ENCODE data around the gene RAB17.
"Not testable (repeated sequence)": the region's sequence is repeated elsewhere in the genome, so short reads cannot be mapped to it uniquely, and the experiment has no call there.

RAB17 gene

GRCh38 chr2:237597196-237598145 is 6.9 kb upstream of the RAB17 start:
- DNase-seq, result no peak

- no peak for DNase-seq
Observed at GRCh38 chr2:237596520-237597195, 6.1 kb upstream of the RAB17 start.

- not testable (repeated sequence) for DNase-seq
Observed at GRCh38 chr2:237595829-237596519, 5.4 kb upstream of the RAB17 start.

- no peak for DNase-seq
Observed at GRCh38 chr2:237594514-237594871, 4.0 kb upstream of the RAB17 start.

- DNase-seq, result no peak
Observed at GRCh38 chr2:237593596-237594320, 3.2 kb upstream of the RAB17 start.

GRCh38 chr2:237593036-237593435 is 2.5 kb upstream of the RAB17 start:
- DNase-seq, result no peak

GRCh38 chr2:237592425-237592980 is 2.0 kb upstream of the RAB17 start:
- no peak for DNase-seq

GRCh38 chr2:237591141-237591881 is 777 bp upstream of the RAB17 start:
- DNase-seq, result no peak

GRCh38 chr2:237588044-237588696 is 2.4 kb downstream of the RAB17 start:
- DNase-seq, result no peak

GRCh38 chr2:237585590-237586221 is 4.8 kb downstream of the RAB17 start:
- DNase-seq, result no peak

- no peak for DNase-seq
Observed at GRCh38 chr2:237583385-237584295, 6.9 kb downstream of the RAB17 start.

- DNase-seq, result no peak
Observed at GRCh38 chr2:237581751-237582746, 8.5 kb downstream of the RAB17 start.

- DNase-seq, result no peak
Observed at GRCh38 chr2:237581326-237581725, 9.2 kb downstream of the RAB17 start.

GRCh38 chr2:237577956-237578870 is 12.3 kb downstream of the RAB17 start:
- DNase-seq, result no peak

GRCh38 chr2:237577458-237577857 is 13.1 kb downstream of the RAB17 start:
- DNase-seq, result no peak

- no peak for DNase-seq
Observed at GRCh38 chr2:237576974-237577373, 13.6 kb downstream of the RAB17 start.
